Panc1 (cell line): ENCODE measurements around the gene TUBB1. TPM values are rescaled to one million over a fixed set of nuclear protein-coding genes. Genes with fewer than 3 reads are reported as not detected.

Experiments
- ATAC-seq: fragments of 200-7000 bp; cut with Tn5 transposase; 2 replicates; pipeline ENCODE4 v1.9.1; 2020; ENCODE audit warnings: mild to moderate bottlenecking, moderate library complexity
- BruUV-seq: library from RNA; stranded (reverse); fragments of 400-500 nt; replicated peaks from 2 replicates; lab custom pipeline; 2021; lab: Mats Ljungman, UMichigan
- CTCF ChIA-PET: fragments of 300-600 bp; sonication (Branson Sonifier 250); formaldehyde crosslinking; loops from one replicate; lab custom pipeline; 2022; ENCODE audit warnings: antibody characterized with exemption; lab: Charles Lee
- POLR2A ChIA-PET: fragments of 300-600 bp; sonication (Branson Sonifier 250); formaldehyde crosslinking; loops from one replicate; lab custom pipeline; 2022; ENCODE audit warnings: antibody characterized with exemption; lab: Charles Lee
- DNase-seq: peaks from one replicate; pipeline ENCODE4 v3.0.0-alpha.2; 2010; ENCODE audit warnings: low read depth, low spot score
- H3K27ac ChIP-seq: 2 replicates; pipeline ENCODE4 v1.5.1; 2011; ENCODE audit warnings: mild to moderate bottlenecking, low read length, inconsistent platforms
- H3K27me3 ChIP-seq: fragments of 200-500 bp; sonication (Bioruptor generic); 2 replicates; pipeline ENCODE4 v1.6.0; 2014; ENCODE audit warnings: low read length, inconsistent platforms; ENCODE audit not compliant: control insufficient read depth, insufficient read depth
- H3K36me3 ChIP-seq: fragments of 200-500 bp; sonication (Bioruptor generic); 2 replicates; pipeline ENCODE4 v1.5.1; 2014; ENCODE audit warnings: inconsistent platforms, mild to moderate bottlenecking, low read length, moderate library complexity; ENCODE audit not compliant: control insufficient read depth, insufficient read depth
- H3K4me1 ChIP-seq: 2 replicates; pipeline ENCODE4 v1.5.1; 2011; ENCODE audit warnings: inconsistent platforms, mild to moderate bottlenecking, low read length, moderate library complexity; ENCODE audit not compliant: control insufficient read depth, insufficient read depth
- H3K4me3 ChIP-seq, 2 experiments: 2 replicates each; pipeline ENCODE4 v1.5.1; 2011 to 2012; ENCODE audit warnings: low read depth in 2 of 2, low read length in 2 of 2, mild to moderate bottlenecking in 2 of 2, inconsistent platforms in 1 of 2, moderate library complexity in 1 of 2
- H3K9me3 ChIP-seq: fragments of 200-500 bp; sonication (Bioruptor generic); 2 replicates; pipeline ENCODE4 v1.5.1; 2014; ENCODE audit warnings: low read depth, mild to moderate bottlenecking, inconsistent platforms, low read length, moderate library complexity; ENCODE audit not compliant: control insufficient read depth, insufficient read depth
- CTCF ChIP-seq: fragments of 450-650 bp; IDR thresholded peaks from 2 replicates; pipeline ENCODE4 v1.5.1; 2017; ENCODE audit warnings: mild to moderate bottlenecking
- POLR2AphosphoS5 ChIP-seq: IDR thresholded peaks from 2 replicates; pipeline ENCODE4 v1.6.1; 2012; ENCODE audit warnings: mild to moderate bottlenecking, low read depth, low read length, moderate library complexity
- REST ChIP-seq, 2 experiments: IDR thresholded peaks; 2 replicates each; pipeline ENCODE4 v1.6.1; 2011 to 2012; ENCODE audit warnings: low read depth in 2 of 2, control low read depth in 1 of 2, low read length in 1 of 2, mild to moderate bottlenecking in 1 of 2, moderate library complexity in 1 of 2; ENCODE audit not compliant: insufficient read depth in 1 of 2
- SIN3A ChIP-seq: IDR thresholded peaks from 2 replicates; pipeline ENCODE4 v1.6.1; 2012; ENCODE audit warnings: low read depth, mild to moderate bottlenecking, low read length, moderate library complexity, borderline replicate concordance; ENCODE audit not compliant: insufficient read depth
- TCF7L2 ChIP-seq: IDR thresholded peaks from 2 replicates; pipeline ENCODE4 v1.6.1; 2011; ENCODE audit warnings: mild to moderate bottlenecking, low read depth, low read length, inconsistent platforms
- in situ Hi-C: cut with HindIII; loops from 2 replicates; pipeline ENCODE4 v1.10.0; 2016; ENCODE audit warnings: low sequenced_read_pairs, low pct_unique_long_range_greater_than_20kb
- intact Hi-C: fragments of 100-400 bp; cut with micrococcal nuclease; formaldehyde crosslinking; loops from one replicate; pipeline ENCODE4 v1.10.0; 2022; ENCODE audit not compliant: unreplicated experiment
- total RNA-seq: library from RNA; stranded (reverse); gene quantifications from one replicate; pipeline ENCODE4 v1.2.1, GENCODE V29; 2021; ENCODE audit not compliant: unreplicated experiment

The TUBB1 gene
- total RNA-seq, 1 experiment from 2014 or later, result not detected

DNA sequence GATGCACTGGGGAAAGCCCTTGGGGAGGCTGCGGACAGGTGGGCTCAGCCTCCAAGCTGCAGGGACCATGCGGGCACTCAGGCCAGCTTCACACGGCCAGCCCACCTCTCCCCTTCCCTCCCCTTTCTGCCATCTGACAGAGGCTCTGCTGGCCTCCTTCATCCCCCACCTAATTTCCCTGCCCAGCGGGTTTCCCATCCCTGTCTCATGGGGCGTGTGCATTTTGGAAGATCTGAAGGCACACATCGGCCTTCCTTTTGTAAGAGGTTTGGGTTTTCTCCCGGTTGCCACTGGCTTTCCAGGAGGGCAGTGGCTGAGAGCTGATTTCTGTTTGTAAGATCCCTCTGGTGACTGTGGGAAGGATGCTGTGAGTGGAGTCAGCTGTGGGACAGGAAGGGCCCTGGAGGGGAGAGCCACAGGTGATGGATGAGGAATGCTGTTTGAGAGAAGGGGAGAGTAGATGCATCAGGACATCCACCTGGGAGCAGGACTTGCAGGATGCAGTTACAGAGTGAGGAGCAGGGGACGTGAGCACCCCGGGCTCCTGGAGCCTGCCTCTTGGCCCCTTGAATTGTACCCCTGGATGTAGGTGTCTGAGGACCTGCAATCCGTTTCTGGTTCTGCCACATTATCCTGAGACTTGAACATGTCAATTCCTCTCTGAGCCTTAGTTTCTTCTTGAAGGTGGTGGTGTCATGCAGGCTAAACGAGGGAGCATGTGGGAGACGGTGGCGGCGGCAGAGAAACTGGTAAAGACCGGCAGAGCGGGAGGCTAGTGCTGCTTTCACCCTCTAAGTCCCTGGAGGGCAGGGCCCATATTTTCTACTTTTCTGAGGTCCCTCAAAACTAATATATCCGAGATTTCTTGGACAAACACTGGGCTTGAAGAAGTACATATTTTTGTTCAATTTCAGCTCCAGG, 5.9 kb upstream of the TUBB1 start:
- CTCF ChIA-PET, result no interaction called here
- H3K27ac ChIP-seq, result no peak overlapping the region
- TF ChIP-seq REST (IDR thresholded peaks at IDR 0.05; ENCODE audit: insufficient read depth in 1 of 2, low read depth in 2 of 2, low read length in 1 of 2), result no peak
- TF ChIP-seq CTCF, result no peak
- no peak for TF ChIP-seq POLR2AphosphoS5
- TF ChIP-seq SIN3A, result no peak
- TF ChIP-seq TCF7L2, result no peak
- DNase-seq, result no peak
- in situ Hi-C loops, result no loop called here
- intact Hi-C loops, result no loop called here
- no TSS peak for BruUV-seq
- no peak overlapping the region for H3K4me3 ChIP-seq
- no peaks in the 10 kb centered on the region for H3K36me3 ChIP-seq
- H3K27me3 ChIP-seq, result no peaks in the 10 kb centered on the region
- ATAC-seq, result no peak
- POLR2A ChIA-PET, result interaction anchor here (0.6 kb wide), 1 partner anchor 16 kb away, joined by 3 read pairs; no protein-coding TSS in a partner anchor
- H3K9me3 ChIP-seq, result no peaks in the 10 kb centered on the region
- H3K4me1 ChIP-seq, result peaks cover 3% of the 10 kb centered on the region; the same call in 1 of the 2 replicates

- no TSS peak for BruUV-seq
- in situ Hi-C loops (no loop called here), intact Hi-C loops (no loop called here)
- Histone ChIP-seq H3K4me3 (no peak overlapping the region), H3K27me3 (no peaks in the 10 kb centered on the region), H3K36me3 (no peaks in the 10 kb centered on the region), H3K27ac (no peak overlapping the region), H3K4me1 (peaks cover 3% of the 10 kb centered on the region; the same call in 1 of the 2 replicates), H3K9me3 (no peaks in the 10 kb centered on the region)
- POLR2A ChIA-PET, result interaction anchor here (0.6 kb wide), 1 partner anchor 15 kb away, joined by 3 read pairs; no protein-coding TSS in a partner anchor
- CTCF ChIA-PET, result no interaction called here
- no peak for ATAC-seq
- DNase-seq, result no peak
- TF ChIP-seq POLR2AphosphoS5, result no peak
- no peak for TF ChIP-seq CTCF
- no peak for TF ChIP-seq REST (IDR thresholded peaks at IDR 0.05; ENCODE audit: insufficient read depth in 1 of 2, low read depth in 2 of 2, low read length in 1 of 2)
- no peak for TF ChIP-seq TCF7L2
- TF ChIP-seq SIN3A, result no peak
Observed at GRCh38 chr20:59013959-59014608, 5.1 kb upstream of the TUBB1 start.
